GM12891 (cell line): ENCODE measurements around the gene MBD5.

ENCODE experiments used
- PAX5 ChIP-seq: IDR thresholded peaks from 2 replicates; pipeline ENCODE4 v1.6.1; 2011; ENCODE audit warnings: low read length, moderate library complexity, mild to moderate bottlenecking; ENCODE audit not compliant: insufficient read depth, severe bottlenecking
- POLR2A ChIP-seq: IDR thresholded peaks from 2 replicates; pipeline ENCODE4 v1.6.1; 2011; ENCODE audit warnings: low read depth, low read length, control low read depth
- POLR2AphosphoS5 ChIP-seq: IDR thresholded peaks from 2 replicates; pipeline ENCODE4 v1.6.1; 2011; ENCODE audit warnings: low read depth, low read length, control low read depth
- POU2F2 ChIP-seq: IDR thresholded peaks from 2 replicates; pipeline ENCODE4 v1.6.1; 2011; ENCODE audit warnings: low read depth, mild to moderate bottlenecking, control low read depth, low read length, moderate library complexity
- SPI1 ChIP-seq: IDR thresholded peaks from 2 replicates; pipeline ENCODE4 v1.6.1; 2011; ENCODE audit warnings: low read depth, low read length, control low read depth
- TAF1 ChIP-seq: IDR thresholded peaks from 2 replicates; pipeline ENCODE4 v1.6.1; 2011; ENCODE audit warnings: low read depth, low read length, control low read depth

DNA sequence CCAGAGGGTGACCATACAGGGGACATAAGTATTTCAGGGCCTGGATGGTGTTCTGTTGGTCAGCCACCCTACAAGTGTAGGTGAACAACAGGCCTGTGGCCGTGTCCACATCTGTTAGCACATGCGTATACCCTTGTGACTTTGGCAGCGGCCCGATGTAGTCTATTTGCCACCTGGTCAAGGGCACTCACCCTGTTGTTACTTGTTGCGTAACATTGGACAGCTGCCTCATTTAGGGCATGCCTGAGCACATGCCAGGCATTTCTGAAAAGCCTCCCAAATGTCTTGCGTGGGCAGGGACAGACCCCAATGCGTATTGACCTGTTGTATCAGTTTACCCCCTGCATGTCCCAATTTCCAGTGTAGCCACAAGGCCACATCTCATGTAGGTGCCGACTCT, 235.0 kb downstream of the MBD5 start:
- no peak for TF ChIP-seq POLR2A
- no peak for TF ChIP-seq POLR2AphosphoS5
- no peak for TF ChIP-seq TAF1
- no peak for TF ChIP-seq SPI1
- no peak for TF ChIP-seq POU2F2
- no peak for TF ChIP-seq PAX5
